Left hindlimb (tissue), 1 donor: ENCODE measurements around the gene CFC1B.
"Not testable (repeated sequence)": the region's sequence is repeated elsewhere in the genome, so short reads cannot be mapped to it uniquely, and the experiment has no call there.

Source experiments
- DNase-seq: peaks from one replicate; pipeline ENCODE4 v3.0.0-alpha.2; 2018

Gene CFC1B

GRCh38 chr2:130520992-130521391 is at the start of gene CFC1B:
TSS of gene CFC1B (plus strand) at chr2:130521222. CDS start at chr2:130521485, 263 bp downstream.
- DNase-seq = not testable (repeated sequence)

- DNase-seq = not testable (repeated sequence)
Observed at GRCh38 chr2:130491073-130491472, 29.9 kb upstream of the CFC1B start.

GRCh38 chr2:130509228-130509627 is 11.8 kb upstream of the CFC1B start, which contains the start of gene POTEI:
TSS of gene POTEI (minus strand) at chr2:130509328. CDS start at chr2:130509235, 93 bp downstream.
- DNase-seq = not testable (repeated sequence)

GRCh38 chr2:130510807-130511746 is 9.9 kb upstream of the CFC1B start:
- DNase-seq = not testable (repeated sequence)

GRCh38 chr2:130511747-130512451 is 9.1 kb upstream of the CFC1B start:
- not testable (repeated sequence) for DNase-seq

GRCh38 chr2:130518516-130519106 is 2.4 kb upstream of the CFC1B start:
- not testable (repeated sequence) for DNase-seq

- DNase-seq = not testable (repeated sequence)
Observed at GRCh38 chr2:130522390-130522789, 1.4 kb downstream of the CFC1B start.

GRCh38 chr2:130527365-130527967 is 6.4 kb downstream of the CFC1B start:
- DNase-seq = not testable (repeated sequence)

GRCh38 chr2:130529545-130529944 is 8.5 kb downstream of the CFC1B start:
- DNase-seq = not testable (repeated sequence)

- not testable (repeated sequence) for DNase-seq
Observed at GRCh38 chr2:130530212-130530611, 9.2 kb downstream of the CFC1B start.

- not testable (repeated sequence) for DNase-seq
Observed at GRCh38 chr2:130531225-130531624, 10.2 kb downstream of the CFC1B start.

GRCh38 chr2:130531672-130532071 is 10.7 kb downstream of the CFC1B start:
- DNase-seq = not testable (repeated sequence)

- not testable (repeated sequence) for DNase-seq
Observed at GRCh38 chr2:130536654-130537053, 15.6 kb downstream of the CFC1B start.

- DNase-seq = not testable (repeated sequence)
Observed at GRCh38 chr2:130538271-130538670, 17.2 kb downstream of the CFC1B start.

- DNase-seq = not testable (repeated sequence)
Observed at GRCh38 chr2:130542789-130543188, 21.8 kb downstream of the CFC1B start.

- not testable (repeated sequence) for DNase-seq
Observed at GRCh38 chr2:130543785-130544528, 22.9 kb downstream of the CFC1B start.

- not testable (repeated sequence) for DNase-seq
Observed at GRCh38 chr2:130544978-130545377, 24.0 kb downstream of the CFC1B start.

GRCh38 chr2:130548418-130548817 is 27.4 kb downstream of the CFC1B start:
- not testable (repeated sequence) for DNase-seq

GRCh38 chr2:130549475-130549874 is 28.5 kb downstream of the CFC1B start:
- not testable (repeated sequence) for DNase-seq

- not testable (repeated sequence) for DNase-seq
Observed at GRCh38 chr2:130554178-130554577, 33.2 kb downstream of the CFC1B start.

GRCh38 chr2:130556441-130556840 is 35.4 kb downstream of the CFC1B start:
- not testable (repeated sequence) for DNase-seq

GRCh38 chr2:130566165-130566564 is 45.1 kb downstream of the CFC1B start:
- not testable (repeated sequence) for DNase-seq
